PC-3 (cell line): ENCODE measurements around the gene DCTN5. TPM values are rescaled to one million over a fixed set of nuclear protein-coding genes. Genes with fewer than 3 reads are reported as not detected.

Experiments
- ATAC-seq: fragments of 200-7000 bp; cut with Tn5 transposase; 2 replicates; pipeline ENCODE4 v1.9.1; 2020; ENCODE audit warnings: mild to moderate bottlenecking, moderate library complexity
- BruUV-seq: library from RNA; stranded (reverse); fragments of 400-500 nt; replicated peaks from 2 replicates; lab custom pipeline; 2021; lab: Mats Ljungman, UMichigan
- CTCF ChIA-PET: fragments of 300-600 bp; sonication (Branson Sonifier 250); formaldehyde crosslinking; loops from one replicate; lab custom pipeline; 2022; ENCODE audit warnings: antibody characterized with exemption; lab: Charles Lee
- POLR2A ChIA-PET: fragments of 300-600 bp; sonication (Branson Sonifier 250); formaldehyde crosslinking; loops from one replicate; lab custom pipeline; 2022; ENCODE audit warnings: antibody characterized with exemption; ENCODE audit not compliant: unreplicated experiment; lab: Charles Lee
- DNase-seq: peaks from one replicate; pipeline ENCODE4 v3.0.0-alpha.2; 2015
- H2AFZ ChIP-seq: fragments of 300-600 bp; sonication (generic); 2 replicates; pipeline ENCODE4 v1.6.0; 2016; ENCODE audit warnings: antibody characterized with exemption, low read length
- H3F3A ChIP-seq: fragments of 300-600 bp; sonication (generic); one replicate; pipeline ENCODE4 v1.6.0; 2017; ENCODE audit warnings: antibody characterized with exemption, low read length, control low read depth, mild to moderate bottlenecking; ENCODE audit not compliant: unreplicated experiment
- H3K27ac ChIP-seq: fragments of 300-600 bp; sonication (generic); 2 replicates; pipeline ENCODE4 v1.5.1; 2016; ENCODE audit warnings: mild to moderate bottlenecking, low read length
- H3K27me3 ChIP-seq: fragments of 300-600 bp; sonication (generic); 2 replicates; pipeline ENCODE4 v1.6.1; 2016; ENCODE audit warnings: low read length, mixed read lengths
- H3K36me3 ChIP-seq: fragments of 300-600 bp; sonication (generic); 2 replicates; pipeline ENCODE4 v1.6.1; 2016; ENCODE audit warnings: low read depth, mixed run types, low read length, mixed read lengths
- H3K4me1 ChIP-seq: fragments of 300-600 bp; sonication (generic); 2 replicates; pipeline ENCODE4 v1.5.1; 2016; ENCODE audit warnings: low read length; ENCODE audit not compliant: insufficient read depth
- H3K4me2 ChIP-seq: fragments of 300-600 bp; sonication (generic); 2 replicates; pipeline ENCODE4 v1.6.0; 2016; ENCODE audit warnings: low read length
- H3K4me3 ChIP-seq: fragments of 300-600 bp; sonication (generic); 2 replicates; pipeline ENCODE4 v1.5.1; 2016; ENCODE audit warnings: mild to moderate bottlenecking, low read length, mixed read lengths
- H3K79me2 ChIP-seq: fragments of 300-600 bp; sonication (generic); 2 replicates; pipeline ENCODE4 v1.6.1; 2017; ENCODE audit warnings: low read length, mixed read lengths
- H3K9ac ChIP-seq: fragments of 300-600 bp; sonication (generic); 2 replicates; pipeline ENCODE4 v1.6.0; 2016; ENCODE audit warnings: mild to moderate bottlenecking, low read length
- H3K9me2 ChIP-seq: fragments of 300-600 bp; sonication (generic); replicated peaks from 2 replicates; pipeline ENCODE4 v1.6.1; 2016; ENCODE audit warnings: mixed run types, low read length, mixed read lengths
- H3K9me3 ChIP-seq: fragments of 300-600 bp; sonication (generic); 2 replicates; pipeline ENCODE4 v1.6.1; 2016; ENCODE audit warnings: low read length, mixed read lengths
- H4K20me1 ChIP-seq: fragments of 300-600 bp; sonication (generic); 2 replicates; pipeline ENCODE4 v1.6.1; 2016; ENCODE audit warnings: low read length, mixed read lengths
- CTCF ChIP-seq: fragments of 300-600 bp; sonication (generic); conservative IDR thresholded peaks from 2 replicates; pipeline ENCODE4 v1.5.1; 2017; ENCODE audit warnings: antibody characterized with exemption, low read depth, mild to moderate bottlenecking, low read length
- EZH2 ChIP-seq: fragments of 300-600 bp; sonication (generic); IDR thresholded peaks from one replicate; pipeline ENCODE4 v1.6.1; 2017; ENCODE audit warnings: antibody characterized with exemption, mild to moderate bottlenecking, low read length; ENCODE audit not compliant: unreplicated experiment
- EZH2phosphoT487 ChIP-seq: fragments of 300-600 bp; sonication (generic); IDR thresholded peaks from 2 replicates; pipeline ENCODE4 v1.6.1; 2018; ENCODE audit warnings: mild to moderate bottlenecking, antibody characterized with exemption, low read length, borderline replicate concordance
- intact Hi-C: fragments of 100-400 bp; cut with micrococcal nuclease; formaldehyde crosslinking; loops from 2 replicates; pipeline ENCODE4 v1.9.0; 2023
- total RNA-seq: library from RNA; depleted of rRNA; stranded (reverse); fragments of >200 nt; gene quantifications from 2 replicates; pipeline ENCODE4 v1.2.3, GENCODE V29; 2014

Gene DCTN5
- total RNA-seq, 1 experiment from 2014 or later: 29.1 TPM

GRCh38 chr16:23683487-23683886 is 42.2 kb downstream of the DCTN5 start:
- no peak overlapping the region for H2AFZ ChIP-seq
- intact Hi-C loops: no loop called here
- ChIA-PET POLR2A (no interaction called here), CTCF (no interaction called here)
- no TSS peak for BruUV-seq
- H3F3A ChIP-seq: no peaks in the 10 kb centered on the region
- TF ChIP-seq EZH2phosphoT487 (no peak), EZH2 (no peak), CTCF (no peak)
- H4K20me1 ChIP-seq: peaks cover 11% of the 10 kb centered on the region; the same call in 1 of the 2 replicates
- no peak overlapping the region for H3K27ac ChIP-seq
- no peak for DNase-seq
- H3K4me2 ChIP-seq: no peak overlapping the region
- H3K4me1 ChIP-seq: peaks cover 13% of the 10 kb centered on the region
- ATAC-seq: no peak
- no peaks in the 10 kb centered on the region for H3K9me2 ChIP-seq
- no peaks in the 10 kb centered on the region for H3K27me3 ChIP-seq
- no peak overlapping the region for H3K4me3 ChIP-seq
- peaks cover 64% of the 10 kb centered on the region for H3K79me2 ChIP-seq
- no peak overlapping the region for H3K9ac ChIP-seq
- peaks cover 43% of the 10 kb centered on the region for H3K36me3 ChIP-seq
- no peaks in the 10 kb centered on the region for H3K9me3 ChIP-seq

GRCh38 chr16:23687034-23687808 is 46.0 kb downstream of the DCTN5 start:
- Histone ChIP-seq H3K4me1 (no peaks in the 10 kb centered on the region), H3F3A (no peaks in the 10 kb centered on the region), H3K27me3 (no peaks in the 10 kb centered on the region), H3K4me2 (no peak overlapping the region), H3K27ac (no peak overlapping the region), H3K4me3 (no peak overlapping the region), H3K9me3 (no peaks in the 10 kb centered on the region), H4K20me1 (no peaks in the 10 kb centered on the region; the same call in 1 of the 2 replicates), H3K9ac (no peak overlapping the region), H3K79me2 (peaks cover 28% of the 10 kb centered on the region), H2AFZ (no peak overlapping the region), H3K36me3 (peaks cover 32% of the 10 kb centered on the region), H3K9me2 (no peaks in the 10 kb centered on the region)
- ChIA-PET POLR2A (no interaction called here), CTCF (no interaction called here)
- intact Hi-C loops: no loop called here
- DNase-seq (no peak), ATAC-seq (no peak)
- TF ChIP-seq EZH2phosphoT487: no peak
- no peak for TF ChIP-seq CTCF
- TF ChIP-seq EZH2: no peak
- no TSS peak for BruUV-seq
